Measurements from ENCODE around the gene NMRK2.

GRCh38 chr19:3985643-3986259 lies 52.9 kb downstream of the NMRK2 start:
- TF ChIP-seq USF1 (IDR thresholded peaks at IDR 0.05): no peak
- TF ChIP-seq CEBPB (IDR thresholded peaks at IDR 0.05): no peak
- no peak for TF ChIP-seq TAF1 (IDR thresholded peaks at IDR 0.05; ENCODE audit: low read depth)
- TF ChIP-seq RAD21 (IDR thresholded peaks at IDR 0.05; ENCODE audit: low read depth): no peak
- TF ChIP-seq EP300 (IDR thresholded peaks at IDR 0.05; ENCODE audit: borderline replicate concordance): no peak

All from Ishikawa (cell line).